ENCODE data around the gene STX16. TPM values are rescaled to one million over a fixed set of nuclear protein-coding genes. Genes with fewer than 3 reads are reported as not detected.
A peak's percentile ranks its signal among the peaks of the same experiment; 100 is the strongest.
"Not testable (repeated sequence)": the region's sequence is repeated elsewhere in the genome, so short reads cannot be mapped to it uniquely, and the experiment has no call there.

The STX16 gene
- total RNA-seq, 1 experiment from 2014 or later, result 97.0 TPM

GRCh38 chr20:58639182-58640146 is 11.6 kb upstream of the STX16 start:
- Histone ChIP-seq H3K4me3 (ENCODE audit: low read depth, low read length) (no peak overlapping the region), H3K4me1 (no peaks in the 10 kb centered on the region), H3K27me3 (replicated peaks; ENCODE audit: control insufficient read depth, insufficient read depth, low read length) (no peaks in the 10 kb centered on the region; the same call in none of the 2 replicates), H3K36me3 (ENCODE audit: control insufficient read depth, insufficient read depth, low read length) (no peaks in the 10 kb centered on the region), H3K9me3 (no peaks in the 10 kb centered on the region)
- TF ChIP-seq CTCF (IDR thresholded peaks at IDR 0.05; ENCODE audit: insufficient read depth in 1 of 2, low read depth in 1 of 2, low read length in 1 of 2, severe bottlenecking in 1 of 2, unreplicated experiment in 1 of 2), result peak in 1 of 2 experiments; percentile 8
- DNase-seq, result peak in 1 of 2 experiments; percentile 39
- no TSS peak for BruUV-seq (replicated peaks)
- Mint-ChIP-seq H3K4me3 (ENCODE audit: unreplicated experiment) (no peak overlapping the region), H3K4me1 (ENCODE audit: low read depth, unreplicated experiment) (no peaks in the 10 kb centered on the region), H3K27ac (ENCODE audit: unreplicated experiment) (no peak overlapping the region), H3K27me3 (ENCODE audit: insufficient read depth, unreplicated experiment) (peaks cover 20% of the 10 kb centered on the region), H3K36me3 (ENCODE audit: insufficient read depth, unreplicated experiment) (no peaks in the 10 kb centered on the region), H3K9me3 (ENCODE audit: unreplicated experiment) (no peaks in the 10 kb centered on the region)
- intact Hi-C loops (cut with micrococcal nuclease; ENCODE audit: unreplicated experiment), result loop anchor here (5.0 kb wide), 2 partner anchors 67 to 157 kb away; no protein-coding TSS in a partner anchor
- ChIA-PET POLR2A (no interaction called here), CTCF (interaction anchor here (0.7 to 0.9 kb wide), 2 partner anchors 9 to 108 kb away, joined by 3 to 4 read pairs; no protein-coding TSS in a partner anchor)

- Mint-ChIP-seq H3K36me3 (ENCODE audit: insufficient read depth, unreplicated experiment) (no peaks in the 10 kb centered on the region), H3K4me3 (ENCODE audit: unreplicated experiment) (no peak overlapping the region), H3K27me3 (ENCODE audit: insufficient read depth, unreplicated experiment) (peaks cover 20% of the 10 kb centered on the region), H3K9me3 (ENCODE audit: unreplicated experiment) (no peaks in the 10 kb centered on the region), H3K4me1 (ENCODE audit: low read depth, unreplicated experiment) (no peaks in the 10 kb centered on the region), H3K27ac (ENCODE audit: unreplicated experiment) (no peak overlapping the region)
- ChIA-PET CTCF (interaction anchor here (0.9 kb wide), 1 partner anchor 9 kb away, joined by 3 read pairs; no protein-coding TSS in a partner anchor), POLR2A (no interaction called here)
- Histone ChIP-seq H3K9me3 (no peaks in the 10 kb centered on the region), H3K27me3 (replicated peaks; ENCODE audit: control insufficient read depth, insufficient read depth, low read length) (no peaks in the 10 kb centered on the region; the same call in none of the 2 replicates), H3K4me3 (ENCODE audit: low read depth, low read length) (no peak overlapping the region), H3K4me1 (no peaks in the 10 kb centered on the region), H3K36me3 (ENCODE audit: control insufficient read depth, insufficient read depth, low read length) (no peaks in the 10 kb centered on the region)
- intact Hi-C loops (cut with micrococcal nuclease; ENCODE audit: unreplicated experiment), result no loop called here
- DNase-seq, result peak in 1 of 2 experiments; percentile 34
- TF ChIP-seq CTCF (IDR thresholded peaks at IDR 0.05; ENCODE audit: insufficient read depth in 1 of 2, low read depth in 1 of 2, low read length in 1 of 2, severe bottlenecking in 1 of 2, unreplicated experiment in 1 of 2), result no peak
- no TSS peak for BruUV-seq (replicated peaks)
These were observed 10.6 kb upstream of the STX16 start for GRCh38 chr20:58640446-58640845.

GRCh38 chr20:58642441-58642840 is 8.6 kb upstream of the STX16 start:
- intact Hi-C loops (cut with micrococcal nuclease; ENCODE audit: unreplicated experiment), result no loop called here
- no TSS peak for BruUV-seq (replicated peaks)
- no peaks in the 10 kb centered on the region for H3K9me3 ChIP-seq
- ChIA-PET POLR2A (interaction anchor here (0.5 kb wide), 1 partner anchor 15 kb away, joined by 4 read pairs; no protein-coding TSS in a partner anchor), CTCF (interaction anchor here (1.1 kb wide), 1 partner anchor 9 kb away, joined by 4 read pairs; the partner anchor contains the start of gene STX16)
- H3K4me3 ChIP-seq (ENCODE audit: low read depth, low read length), result no peak overlapping the region
- H3K27ac Mint-ChIP-seq (ENCODE audit: unreplicated experiment), result no peak overlapping the region
- no peaks in the 10 kb centered on the region for H3K4me1 ChIP-seq
- DNase-seq, result no peak
- H3K36me3 Mint-ChIP-seq (ENCODE audit: insufficient read depth, unreplicated experiment), result no peaks in the 10 kb centered on the region
- no peaks in the 10 kb centered on the region for H3K36me3 ChIP-seq (ENCODE audit: control insufficient read depth, insufficient read depth, low read length)
- no peak overlapping the region for H3K4me3 Mint-ChIP-seq (ENCODE audit: unreplicated experiment)
- peaks cover 17% of the 10 kb centered on the region for H3K27me3 Mint-ChIP-seq (ENCODE audit: insufficient read depth, unreplicated experiment)
- no peak for TF ChIP-seq CTCF (IDR thresholded peaks at IDR 0.05; ENCODE audit: insufficient read depth in 1 of 2, low read depth in 1 of 2, low read length in 1 of 2, severe bottlenecking in 1 of 2, unreplicated experiment in 1 of 2)
- no peaks in the 10 kb centered on the region for H3K4me1 Mint-ChIP-seq (ENCODE audit: low read depth, unreplicated experiment)
- H3K9me3 Mint-ChIP-seq (ENCODE audit: unreplicated experiment), result no peaks in the 10 kb centered on the region
- no peaks in the 10 kb centered on the region; the same call in none of the 2 replicates for H3K27me3 ChIP-seq (replicated peaks; ENCODE audit: control insufficient read depth, insufficient read depth, low read length)

- BruUV-seq (replicated peaks); H3K36me3 Mint-ChIP-seq (ENCODE audit: insufficient read depth, unreplicated experiment); DNase-seq; H3K36me3 ChIP-seq (ENCODE audit: control insufficient read depth, insufficient read depth, low read length); H3K9me3 ChIP-seq; H3K4me3 ChIP-seq (ENCODE audit: low read depth, low read length); H3K4me3 Mint-ChIP-seq (ENCODE audit: unreplicated experiment); H3K4me1 ChIP-seq; H3K27me3 ChIP-seq (replicated peaks; ENCODE audit: control insufficient read depth, insufficient read depth, low read length); H3K9me3 Mint-ChIP-seq (ENCODE audit: unreplicated experiment); H3K4me1 Mint-ChIP-seq (ENCODE audit: low read depth, unreplicated experiment); H3K27ac Mint-ChIP-seq (ENCODE audit: unreplicated experiment); intact Hi-C loops (cut with micrococcal nuclease; ENCODE audit: unreplicated experiment): not testable (repeated sequence)
- ChIA-PET CTCF (interaction anchor here (1.1 kb wide), 1 partner anchor 8 kb away, joined by 4 read pairs; the partner anchor contains the start of gene STX16), POLR2A (interaction anchor here (0.5 kb wide), 1 partner anchor 16 kb away, joined by 4 read pairs; no protein-coding TSS in a partner anchor)
- H3K27me3 Mint-ChIP-seq (ENCODE audit: insufficient read depth, unreplicated experiment), result peaks cover 17% of the 10 kb centered on the region
These were observed 8.2 kb upstream of the STX16 start for GRCh38 chr20:58642896-58643295.
